Stimulated activated naive B cell treated with anti-CD40 and anti-IgM and Interleukin-4, amounts not matched to agents 10 μg/mL and 1 μg/mL and 100 μg/mL, for 72 hours (primary cell): ENCODE results near the gene ITGAE.
"Not testable (repeated sequence)": the region's sequence is repeated elsewhere in the genome, so short reads cannot be mapped to it uniquely, and the experiment has no call there.

Experiments
- ATAC-seq, 2 donors: fragments of 150-1000 bp; cut with Tn5 transposase; replicated peaks; 2 replicates each; pipeline ENCODE4 v1.10.0; 2021; ENCODE audit warnings: moderate library complexity in 1 of 2
- DNase-seq: peaks from one replicate; pipeline ENCODE4 v3.0.0; 2021
- H3K27ac Mint-ChIP-seq: one replicate; pipeline ENCODE4 v1.8.0; 2022; ENCODE audit warnings: mild to moderate bottlenecking, mixed read lengths
- H3K27me3 Mint-ChIP-seq, 2 donors: one replicate each; pipeline ENCODE4 v1.8.0; 2022; ENCODE audit warnings: mixed read lengths in 2 of 2
- H3K36me3 Mint-ChIP-seq, 2 donors: one replicate each; pipeline ENCODE4 v1.8.0; 2022; ENCODE audit warnings: mixed read lengths in 2 of 2, mild to moderate bottlenecking in 1 of 2
- H3K4me1 Mint-ChIP-seq, 2 donors: one replicate each; pipeline ENCODE4 v1.8.0; 2022; ENCODE audit warnings: mixed read lengths in 2 of 2, mild to moderate bottlenecking in 1 of 2
- H3K4me3 Mint-ChIP-seq, 2 donors: one replicate each; pipeline ENCODE4 v1.8.0; 2022; ENCODE audit warnings: mild to moderate bottlenecking in 2 of 2, mixed read lengths in 2 of 2, moderate library complexity in 1 of 2
- H3K9me3 Mint-ChIP-seq, 2 donors: one replicate each; pipeline ENCODE4 v1.8.0; 2022; ENCODE audit warnings: mixed read lengths in 2 of 2, mild to moderate bottlenecking in 1 of 2

ITGAE gene

GRCh38 chr17:3734911-3735276, 66.1 kb downstream of the ITGAE start:
- not testable (repeated sequence) for H3K9me3 Mint-ChIP-seq, H3K27me3 Mint-ChIP-seq, DNase-seq, ATAC-seq, H3K36me3 Mint-ChIP-seq, H3K27ac Mint-ChIP-seq, H3K4me3 Mint-ChIP-seq
- H3K4me1 Mint-ChIP-seq: peaks cover 29 to 54% of the 10 kb centered on the region in 2 donors

DNA sequence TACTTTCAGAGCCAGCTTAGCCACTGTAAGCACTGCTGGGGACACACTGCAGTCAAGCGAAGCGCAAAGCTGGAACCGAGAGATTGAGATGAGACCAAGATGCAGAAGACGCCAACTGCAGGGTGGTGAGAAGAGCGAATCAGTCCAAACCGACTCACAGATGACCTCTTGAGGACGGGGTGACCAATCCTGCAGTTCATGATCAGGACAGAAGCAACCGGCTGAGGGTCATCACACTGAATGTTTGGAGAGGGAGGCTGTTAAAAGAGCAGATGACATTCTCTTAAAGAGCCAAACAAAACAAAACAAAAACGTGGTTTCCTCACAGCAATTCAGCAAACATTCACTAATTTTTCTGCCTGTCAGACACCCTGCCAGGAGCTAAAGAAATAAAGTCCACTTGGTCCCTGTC, 68.8 kb downstream of the ITGAE start:
- H3K4me3 Mint-ChIP-seq: peak overlapping the region in 1 of 2 donors; percentile 6
- H3K36me3 Mint-ChIP-seq: peaks cover 0 to 7% of the 10 kb centered on the region in 2 donors
- ATAC-seq: peak; percentile 70 to 93

GRCh38 chr17:3730881-3731429, 70.0 kb downstream of the ITGAE start:
- Mint-ChIP-seq H3K36me3 (peaks cover 3 to 11% of the 10 kb centered on the region in 2 donors), H3K9me3 (no peaks in the 10 kb centered on the region), H3K27me3 (no peaks in the 10 kb centered on the region), H3K27ac (no peak overlapping the region), H3K4me1 (peaks cover 20 to 36% of the 10 kb centered on the region in 2 donors), H3K4me3 (no peak overlapping the region)
- ATAC-seq (no peak), DNase-seq (no peak)

More for the DNA sequence above, 68.8 kb downstream of the ITGAE start:
- peaks cover 20 to 36% of the 10 kb centered on the region in 2 donors for H3K4me1 Mint-ChIP-seq
- H3K9me3 Mint-ChIP-seq: no peaks in the 10 kb centered on the region
- peak; percentile 23 for DNase-seq
- H3K27me3 Mint-ChIP-seq: no peaks in the 10 kb centered on the region
- H3K27ac Mint-ChIP-seq: peak overlapping the region; percentile 65

DNA sequence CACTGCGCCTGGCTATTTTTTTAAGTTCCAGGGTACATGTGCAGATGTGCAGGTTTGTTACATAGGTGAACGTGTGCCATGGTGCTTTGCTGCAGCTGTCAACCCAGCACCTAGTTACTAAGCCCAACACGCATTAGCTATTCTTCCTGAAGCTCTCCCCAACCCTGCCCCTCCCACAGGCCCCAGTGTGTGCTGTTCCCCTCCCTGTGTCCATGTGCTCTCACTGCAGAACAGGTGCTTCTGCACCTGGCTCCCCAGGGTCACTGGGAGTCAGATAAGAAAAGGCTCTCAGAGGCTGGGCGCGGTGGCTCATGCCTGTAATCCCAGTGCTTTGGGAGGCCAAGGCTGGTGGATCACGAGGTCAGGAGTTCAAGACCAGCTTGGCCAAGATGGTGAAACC, 71.1 kb downstream of the ITGAE start:
- DNase-seq (no peak), ATAC-seq (no peak)
- no peak overlapping the region for H3K27ac Mint-ChIP-seq
- H3K36me3 Mint-ChIP-seq: peaks cover 3 to 11% of the 10 kb centered on the region in 2 donors
- peaks cover 20 to 37% of the 10 kb centered on the region in 2 donors for H3K4me1 Mint-ChIP-seq
- H3K4me3 Mint-ChIP-seq: no peak overlapping the region
- H3K27me3 Mint-ChIP-seq: no peaks in the 10 kb centered on the region
- H3K9me3 Mint-ChIP-seq: no peaks in the 10 kb centered on the region

GRCh38 chr17:3728099-3728498, 72.9 kb downstream of the ITGAE start:
- Mint-ChIP-seq H3K36me3 (peaks cover 7 to 16% of the 10 kb centered on the region in 2 donors), H3K4me1 (peaks cover 23 to 35% of the 10 kb centered on the region in 2 donors)
- not testable (repeated sequence) for DNase-seq, H3K27ac Mint-ChIP-seq, H3K27me3 Mint-ChIP-seq, H3K4me3 Mint-ChIP-seq, H3K9me3 Mint-ChIP-seq, ATAC-seq

DNA sequence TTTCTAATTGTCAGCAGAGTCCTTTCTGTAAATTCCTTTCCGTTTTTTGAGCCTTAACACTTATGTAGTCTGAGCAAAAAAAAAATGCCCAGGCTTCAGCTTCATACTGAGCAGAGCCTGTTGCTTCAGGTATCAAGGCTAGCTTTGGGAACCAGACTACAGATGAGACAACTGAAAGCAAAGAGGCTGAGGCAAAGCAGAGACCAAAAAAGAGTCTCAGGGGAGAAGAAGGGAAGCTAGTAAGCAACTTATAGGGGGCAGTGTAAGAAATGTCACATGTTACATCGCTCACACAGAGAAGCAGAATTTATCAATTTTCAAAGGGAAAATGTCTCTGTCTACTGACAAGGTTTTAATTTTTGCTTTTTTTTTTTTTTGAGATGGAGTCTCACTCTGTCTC, 73.9 kb downstream of the ITGAE start:
- H3K36me3 Mint-ChIP-seq: peaks cover 13 to 23% of the 10 kb centered on the region in 2 donors
- H3K27me3 Mint-ChIP-seq: no peaks in the 10 kb centered on the region
- no peaks in the 10 kb centered on the region for H3K9me3 Mint-ChIP-seq
- H3K4me1 Mint-ChIP-seq: peaks cover 24 to 40% of the 10 kb centered on the region in 2 donors
- no peak for DNase-seq
- peak; percentile 31 to 43 for ATAC-seq
- peak overlapping the region; percentile 7 for H3K27ac Mint-ChIP-seq
- peak overlapping the region; percentile 22 to 27 for H3K4me3 Mint-ChIP-seq

- Mint-ChIP-seq H3K36me3 (peaks cover 26 to 39% of the 10 kb centered on the region in 2 donors), H3K4me3 (peak overlapping the region; percentile 81 to 87), H3K27ac (peak overlapping the region; percentile 91), H3K4me1 (peaks cover 27 to 54% of the 10 kb centered on the region in 2 donors), H3K9me3 (no peaks in the 10 kb centered on the region), H3K27me3 (no peaks in the 10 kb centered on the region)
- DNase-seq (no peak), ATAC-seq (no peak)
These were observed 76.5 kb downstream of the ITGAE start for GRCh38 chr17:3724378-3725077.

DNA sequence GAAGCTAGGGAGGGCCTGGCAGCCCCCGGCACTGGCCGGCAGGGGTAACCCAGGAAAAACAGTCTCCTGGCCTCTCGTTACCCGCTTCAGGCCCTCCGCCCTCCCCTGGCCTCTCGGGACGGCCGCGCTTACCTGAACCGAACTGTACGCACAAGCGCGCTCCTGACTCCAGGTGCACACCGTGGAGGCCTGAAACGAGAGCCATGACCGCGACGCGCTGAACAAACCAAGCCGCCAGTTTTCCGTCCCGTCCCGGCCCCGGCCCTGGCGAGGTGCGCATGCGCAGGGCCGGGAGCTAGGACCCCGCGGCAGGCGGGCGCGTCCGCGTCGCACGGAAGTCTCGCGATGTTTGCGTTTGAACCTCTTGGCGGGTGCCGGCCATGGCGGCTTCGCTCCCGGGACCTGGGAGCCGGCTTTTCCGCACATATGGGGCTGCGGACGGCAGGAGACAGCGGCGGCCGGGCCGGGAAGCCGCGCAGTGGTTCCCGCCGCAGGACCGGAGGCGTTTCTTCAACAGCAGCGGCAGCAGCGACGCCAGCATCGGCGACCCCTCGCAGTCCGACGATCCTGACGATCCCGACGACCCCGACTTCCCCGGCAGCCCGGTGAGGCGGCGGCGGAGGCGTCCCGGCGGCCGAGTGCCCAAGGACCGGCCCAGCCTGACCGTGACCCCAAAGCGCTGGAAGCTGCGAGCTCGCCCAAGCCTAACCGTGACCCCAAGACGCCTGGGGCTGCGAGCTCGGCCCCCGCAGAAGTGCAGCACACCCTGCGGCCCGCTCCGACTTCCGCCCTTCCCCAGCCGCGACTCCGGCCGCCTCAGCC, 77.2 kb downstream of the ITGAE start, which contains the start of gene HASPIN:
TSS of gene HASPIN (plus strand) at position 348 of the 822 bp plus-strand sequence. CDS start at position 381, 33 bp downstream.
- DNase-seq (peak; percentile 89), ATAC-seq (peak; percentile 84 to 87)
- Mint-ChIP-seq H3K27me3 (no peaks in the 10 kb centered on the region), H3K27ac (peak within 1 kb of the TSS; percentile 95), H3K36me3 (peaks cover 26 to 35% of the 10 kb centered on the region in 2 donors), H3K4me1 (peaks cover 28 to 57% of the 10 kb centered on the region in 2 donors), H3K4me3 (peak within 1 kb of the TSS; percentile 81 to 87), H3K9me3 (no peaks in the 10 kb centered on the region)

DNA sequence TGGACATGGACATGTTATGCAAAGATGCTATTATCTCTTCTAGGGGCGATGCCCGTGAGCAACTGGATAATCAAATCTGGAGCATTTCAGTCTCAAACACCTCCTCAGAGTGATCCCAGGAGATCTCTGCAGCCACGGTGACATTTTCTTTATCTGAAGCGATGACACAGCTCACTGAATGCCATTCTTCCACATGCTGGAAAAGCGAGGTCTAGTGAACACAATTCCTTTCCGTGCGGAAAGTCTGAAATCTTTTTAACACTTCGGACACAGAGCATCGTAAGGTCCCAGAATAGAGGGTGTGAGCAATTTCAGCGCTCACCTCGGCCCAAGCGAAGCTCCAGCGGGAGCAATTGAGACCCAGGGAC, 77.8 kb downstream of the ITGAE start:
- Mint-ChIP-seq H3K27ac (peak overlapping the region; percentile 95), H3K4me3 (peak overlapping the region; percentile 81 to 87), H3K36me3 (peaks cover 27 to 39% of the 10 kb centered on the region in 2 donors), H3K9me3 (no peaks in the 10 kb centered on the region), H3K27me3 (no peaks in the 10 kb centered on the region), H3K4me1 (peaks cover 30 to 63% of the 10 kb centered on the region in 2 donors)
- DNase-seq (no peak), ATAC-seq (no peak)

DNA sequence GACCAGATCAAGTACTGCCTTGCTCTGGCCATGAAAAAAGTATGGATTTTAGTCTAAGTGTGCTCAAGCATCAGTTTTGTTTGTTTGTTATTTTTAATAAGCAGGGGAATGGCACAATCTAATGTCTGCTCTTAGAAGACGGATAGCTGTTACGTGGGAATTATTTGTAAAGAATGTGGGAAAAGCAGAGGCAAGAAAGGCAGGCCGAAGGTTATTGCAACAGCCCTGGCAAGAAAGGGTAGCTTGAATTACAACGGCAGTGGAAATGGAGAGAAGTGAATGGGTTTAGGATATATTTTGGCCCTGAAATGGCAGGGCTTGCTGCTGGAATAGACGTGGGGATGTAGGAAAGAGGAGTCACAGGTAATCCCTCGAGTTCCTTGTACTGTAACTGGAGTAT, 78.3 kb downstream of the ITGAE start:
- Mint-ChIP-seq H3K27me3 (no peaks in the 10 kb centered on the region), H3K4me1 (peaks cover 31 to 65% of the 10 kb centered on the region in 2 donors), H3K4me3 (peak overlapping the region; percentile 81 to 87), H3K36me3 (peaks cover 28 to 43% of the 10 kb centered on the region in 2 donors), H3K27ac (peak overlapping the region; percentile 95), H3K9me3 (no peaks in the 10 kb centered on the region)
- ATAC-seq: no peak
- no peak for DNase-seq

GRCh38 chr17:3719265-3719664, 81.7 kb downstream of the ITGAE start:
- Mint-ChIP-seq H3K9me3 (no peaks in the 10 kb centered on the region), H3K4me3 (no peak overlapping the region), H3K4me1 (peaks cover 37 to 72% of the 10 kb centered on the region in 2 donors), H3K36me3 (peaks cover 41 to 56% of the 10 kb centered on the region in 2 donors), H3K27ac (no peak overlapping the region), H3K27me3 (no peaks in the 10 kb centered on the region)
- no peak for ATAC-seq
- DNase-seq: no peak

DNA sequence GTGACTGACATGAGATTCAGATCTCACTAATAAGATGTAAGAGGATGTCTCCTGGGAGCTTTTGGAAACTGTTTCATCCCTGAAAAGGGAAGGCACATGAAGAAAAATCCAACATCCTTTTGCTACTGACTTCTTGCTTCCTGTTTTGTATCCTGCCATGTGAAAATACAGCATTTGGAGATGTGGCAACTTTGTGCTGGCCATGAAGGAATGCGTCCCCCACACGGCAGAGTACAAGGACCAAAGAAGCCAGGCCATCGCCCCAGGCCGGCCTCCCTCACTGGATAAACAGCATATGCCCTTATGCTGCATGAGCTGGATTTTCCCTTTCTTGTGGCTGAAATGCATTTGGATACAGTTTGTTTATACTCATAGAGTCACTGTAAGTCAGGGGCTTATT, 82.8 kb downstream of the ITGAE start:
- no peak overlapping the region for H3K4me3 Mint-ChIP-seq
- H3K9me3 Mint-ChIP-seq: no peaks in the 10 kb centered on the region
- DNase-seq: no peak
- H3K4me1 Mint-ChIP-seq: peaks cover 37 to 74% of the 10 kb centered on the region in 2 donors
- no peaks in the 10 kb centered on the region for H3K27me3 Mint-ChIP-seq
- H3K36me3 Mint-ChIP-seq: peaks cover 44 to 57% of the 10 kb centered on the region in 2 donors
- H3K27ac Mint-ChIP-seq: no peak overlapping the region
- no peak for ATAC-seq

GRCh38 chr17:3715296-3715695, 85.7 kb downstream of the ITGAE start:
- H3K27ac Mint-ChIP-seq: peak overlapping the region; percentile 72
- no peaks in the 10 kb centered on the region for H3K27me3 Mint-ChIP-seq
- peaks cover 42 to 50% of the 10 kb centered on the region in 2 donors for H3K36me3 Mint-ChIP-seq
- H3K4me3 Mint-ChIP-seq: no peak overlapping the region
- ATAC-seq: no peak
- DNase-seq: no peak
- peaks cover 38 to 72% of the 10 kb centered on the region in 2 donors for H3K4me1 Mint-ChIP-seq
- no peaks in the 10 kb centered on the region for H3K9me3 Mint-ChIP-seq

DNA sequence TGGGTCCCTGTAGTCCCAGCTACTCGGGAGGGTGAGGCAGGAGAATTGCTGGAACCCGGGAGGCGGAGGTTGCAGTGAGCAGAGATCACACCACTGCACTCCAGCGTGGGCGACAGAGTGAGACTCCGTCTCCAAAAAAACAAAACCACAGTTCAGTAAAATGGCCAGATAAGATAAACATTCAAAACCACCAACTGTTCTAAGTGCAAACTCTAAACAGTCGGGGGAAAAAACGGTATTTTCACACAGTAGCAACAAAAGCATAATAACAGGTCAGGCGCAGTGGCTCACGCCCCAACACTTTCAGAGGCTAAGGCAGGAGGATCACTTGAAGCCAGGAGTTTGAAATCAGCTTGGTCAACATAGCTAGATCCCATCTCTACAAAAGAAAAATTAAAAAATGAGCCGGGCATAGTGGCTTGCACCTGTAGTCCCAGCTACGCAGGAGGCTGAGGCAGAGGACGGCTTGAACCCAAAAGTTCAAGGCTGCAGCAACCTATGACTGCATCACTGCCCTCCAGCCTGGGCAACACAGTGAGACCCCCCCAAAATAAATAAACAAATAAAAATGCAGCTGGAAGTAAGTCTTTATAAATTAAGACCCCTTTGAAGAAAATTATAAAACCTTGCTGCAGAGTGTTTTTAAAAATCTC, 88.1 kb downstream of the ITGAE start:
- Mint-ChIP-seq H3K27me3 (no peaks in the 10 kb centered on the region), H3K27ac (peak overlapping the region; percentile 71)

More for the DNA sequence above, 88.1 kb downstream of the ITGAE start:
- H3K4me3 Mint-ChIP-seq: peak overlapping the region in 1 of 2 donors; percentile 32
- peaks cover 42 to 76% of the 10 kb centered on the region in 2 donors for H3K4me1 Mint-ChIP-seq
- ATAC-seq (no peak), DNase-seq (no peak)
- H3K9me3 Mint-ChIP-seq: no peaks in the 10 kb centered on the region
- H3K36me3 Mint-ChIP-seq: peaks cover 36 to 40% of the 10 kb centered on the region in 2 donors
